ENCODE measurements around the gene NEU1.

Gene NEU1

DNA sequence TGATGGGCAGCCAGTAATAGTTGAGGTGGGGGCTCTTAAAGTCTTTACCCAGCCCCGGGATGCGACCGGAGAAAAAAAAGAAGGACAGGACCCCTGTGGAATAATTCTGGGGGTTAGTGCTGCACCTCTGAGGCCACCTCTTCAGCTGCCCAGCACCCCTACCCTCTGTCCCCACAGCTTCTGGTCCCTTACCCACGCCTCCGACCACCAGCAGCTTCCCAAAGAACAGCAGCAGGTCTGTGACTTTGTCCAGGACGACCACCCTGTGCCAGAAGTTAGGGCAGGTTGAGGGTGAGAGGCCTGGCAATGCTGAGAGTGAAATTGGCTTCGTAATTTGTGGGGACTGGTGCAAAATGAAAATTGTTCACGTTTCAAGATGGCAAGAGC, 2.2 kb upstream of the NEU1 start:
- TF ChIP-seq CREB1 (IDR thresholded peaks at IDR 0.05; ENCODE audit: low read depth) (no peak), CEBPB (IDR thresholded peaks at IDR 0.05) (no peak), TAF1 (IDR thresholded peaks at IDR 0.05; ENCODE audit: low read depth) (no peak), NFIC (IDR thresholded peaks at IDR 0.05) (no peak), YY1 (IDR thresholded peaks at IDR 0.05; ENCODE audit: low read depth) (no peak), EP300 (IDR thresholded peaks at IDR 0.05; ENCODE audit: borderline replicate concordance) (no peak)

GRCh38 chr6:31861919-31862343, 690 bp downstream of the NEU1 start:
- TF ChIP-seq TCF12 (IDR thresholded peaks at IDR 0.05; ENCODE audit: low read depth) = no peak
- TF ChIP-seq RAD21 (IDR thresholded peaks at IDR 0.05; ENCODE audit: low read depth) = no peak
- no peak for TF ChIP-seq MAX (IDR thresholded peaks at IDR 0.05)
- TF ChIP-seq, protein P1, sequence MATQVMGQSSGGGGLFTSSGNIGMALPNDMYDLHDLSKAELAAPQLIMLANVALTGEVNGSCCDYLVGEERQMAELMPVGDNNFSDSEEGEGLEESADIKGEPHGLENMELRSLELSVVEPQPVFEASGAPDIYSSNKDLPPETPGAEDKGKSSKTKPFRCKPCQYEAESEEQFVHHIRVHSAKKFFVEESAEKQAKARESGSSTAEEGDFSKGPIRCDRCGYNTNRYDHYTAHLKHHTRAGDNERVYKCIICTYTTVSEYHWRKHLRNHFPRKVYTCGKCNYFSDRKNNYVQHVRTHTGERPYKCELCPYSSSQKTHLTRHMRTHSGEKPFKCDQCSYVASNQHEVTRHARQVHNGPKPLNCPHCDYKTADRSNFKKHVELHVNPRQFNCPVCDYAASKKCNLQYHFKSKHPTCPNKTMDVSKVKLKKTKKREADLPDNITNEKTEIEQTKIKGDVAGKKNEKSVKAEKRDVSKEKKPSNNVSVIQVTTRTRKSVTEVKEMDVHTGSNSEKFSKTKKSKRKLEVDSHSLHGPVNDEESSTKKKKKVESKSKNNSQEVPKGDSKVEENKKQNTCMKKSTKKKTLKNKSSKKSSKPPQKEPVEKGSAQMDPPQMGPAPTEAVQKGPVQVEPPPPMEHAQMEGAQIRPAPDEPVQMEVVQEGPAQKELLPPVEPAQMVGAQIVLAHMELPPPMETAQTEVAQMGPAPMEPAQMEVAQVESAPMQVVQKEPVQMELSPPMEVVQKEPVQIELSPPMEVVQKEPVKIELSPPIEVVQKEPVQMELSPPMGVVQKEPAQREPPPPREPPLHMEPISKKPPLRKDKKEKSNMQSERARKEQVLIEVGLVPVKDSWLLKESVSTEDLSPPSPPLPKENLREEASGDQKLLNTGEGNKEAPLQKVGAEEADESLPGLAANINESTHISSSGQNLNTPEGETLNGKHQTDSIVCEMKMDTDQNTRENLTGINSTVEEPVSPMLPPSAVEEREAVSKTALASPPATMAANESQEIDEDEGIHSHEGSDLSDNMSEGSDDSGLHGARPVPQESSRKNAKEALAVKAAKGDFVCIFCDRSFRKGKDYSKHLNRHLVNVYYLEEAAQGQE (IDR thresholded peaks at IDR 0.05; ENCODE audit: low read depth) = no peak
- no peak for TF ChIP-seq FOXM1 (IDR thresholded peaks at IDR 0.05; ENCODE audit: borderline replicate concordance, low read depth)
- TF ChIP-seq NFIC (IDR thresholded peaks at IDR 0.05) = no peak
- no peak for TF ChIP-seq CREB1 (IDR thresholded peaks at IDR 0.05; ENCODE audit: low read depth)
- TF ChIP-seq TEAD4 (IDR thresholded peaks at IDR 0.05) = no peak
- no peak for TF ChIP-seq YY1 (IDR thresholded peaks at IDR 0.05; ENCODE audit: low read depth)
- no peak for TF ChIP-seq ZBTB7A (IDR thresholded peaks at IDR 0.05; ENCODE audit: low read depth)
- TF ChIP-seq EGR1 (IDR thresholded peaks at IDR 0.05) = no peak

GRCh38 chr6:31861150-31861549, 1.5 kb downstream of the NEU1 start:
- TF ChIP-seq, protein P1 (IDR thresholded peaks at IDR 0.05; ENCODE audit: low read depth) = no peak
- no peak for TF ChIP-seq MAX (IDR thresholded peaks at IDR 0.05)
- TF ChIP-seq YY1 (IDR thresholded peaks at IDR 0.05; ENCODE audit: low read depth) = no peak
- no peak for TF ChIP-seq CEBPB (IDR thresholded peaks at IDR 0.05)
- TF ChIP-seq, protein P2, sequence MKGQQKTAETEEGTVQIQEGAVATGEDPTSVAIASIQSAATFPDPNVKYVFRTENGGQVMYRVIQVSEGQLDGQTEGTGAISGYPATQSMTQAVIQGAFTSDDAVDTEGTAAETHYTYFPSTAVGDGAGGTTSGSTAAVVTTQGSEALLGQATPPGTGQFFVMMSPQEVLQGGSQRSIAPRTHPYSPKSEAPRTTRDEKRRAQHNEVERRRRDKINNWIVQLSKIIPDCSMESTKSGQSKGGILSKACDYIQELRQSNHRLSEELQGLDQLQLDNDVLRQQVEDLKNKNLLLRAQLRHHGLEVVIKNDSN (IDR thresholded peaks at IDR 0.05) = no peak
- TF ChIP-seq TCF12 (IDR thresholded peaks at IDR 0.05; ENCODE audit: low read depth) = no peak
- no peak for TF ChIP-seq EGR1 (IDR thresholded peaks at IDR 0.05)
- no peak for TF ChIP-seq CREB1 (IDR thresholded peaks at IDR 0.05; ENCODE audit: low read depth)
- no peak for TF ChIP-seq TEAD4 (IDR thresholded peaks at IDR 0.05)
- no peak for TF ChIP-seq NFIC (IDR thresholded peaks at IDR 0.05)
- TF ChIP-seq EP300 (IDR thresholded peaks at IDR 0.05; ENCODE audit: borderline replicate concordance) = no peak

GRCh38 chr6:31860349-31860748, 2.3 kb downstream of the NEU1 start:
- no peak for TF ChIP-seq FOXM1 (IDR thresholded peaks at IDR 0.05; ENCODE audit: borderline replicate concordance, low read depth)
- no peak for TF ChIP-seq MAX (IDR thresholded peaks at IDR 0.05)
- no peak for TF ChIP-seq ZBTB7A (IDR thresholded peaks at IDR 0.05; ENCODE audit: low read depth)

- TF ChIP-seq NFIC (IDR thresholded peaks at IDR 0.05) (no peak), TCF12 (IDR thresholded peaks at IDR 0.05; ENCODE audit: low read depth) (no peak), TAF1 (IDR thresholded peaks at IDR 0.05; ENCODE audit: low read depth) (no peak), TEAD4 (IDR thresholded peaks at IDR 0.05) (no peak), MAX (IDR thresholded peaks at IDR 0.05) (no peak), RAD21 (IDR thresholded peaks at IDR 0.05; ENCODE audit: low read depth) (no peak), EGR1 (IDR thresholded peaks at IDR 0.05) (no peak), FOXM1 (IDR thresholded peaks at IDR 0.05; ENCODE audit: borderline replicate concordance, low read depth) (no peak)
- TF ChIP-seq, protein P1 (IDR thresholded peaks at IDR 0.05; ENCODE audit: low read depth) = no peak
Observed at GRCh38 chr6:31859923-31860322, 2.7 kb downstream of the NEU1 start.

All from Ishikawa (cell line).